ENCODE data around the gene C7.

The C7 gene

DNA sequence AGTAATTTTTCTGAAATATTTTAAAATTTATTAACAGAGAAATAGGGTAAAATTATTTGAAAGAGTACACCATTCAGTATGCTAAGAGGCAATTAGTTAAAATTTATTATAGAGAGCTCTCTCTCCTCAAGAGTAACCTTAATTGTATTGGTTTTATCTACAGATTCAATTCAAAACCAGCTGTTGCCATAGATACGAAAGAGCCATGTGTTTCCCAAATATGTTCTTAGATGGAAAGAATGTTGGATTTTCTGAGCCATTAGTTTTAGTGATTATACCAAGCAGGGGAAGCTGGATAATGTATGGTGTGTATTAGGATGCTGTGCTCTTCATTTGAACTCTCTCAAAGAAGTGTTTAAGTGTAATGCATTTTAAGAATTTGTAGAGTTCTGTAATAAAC is 27.8 kb downstream of the C7 start:
- Histone ChIP-seq H3K4me3 (replicated peaks; ENCODE audit: insufficient read depth, low read length) (no peak overlapping the region), H3K27me3 (ENCODE audit: insufficient read depth, poor library complexity, severe bottlenecking) (no peaks in the 10 kb centered on the region), H3K27ac (replicated peaks) (no peak overlapping the region)
- DNase-seq (ENCODE audit: low read depth in 1 of 2, low spot score in 1 of 2), result no peak
- no peak for TF ChIP-seq REST (IDR thresholded peaks at IDR 0.05; ENCODE audit: insufficient replicate concordance, low read depth)
- no peak for TF ChIP-seq SPI1 (IDR thresholded peaks at IDR 0.05; ENCODE audit: borderline replicate concordance, low read depth)
- TF ChIP-seq GABPA (IDR thresholded peaks at IDR 0.05; ENCODE audit: low read depth), result no peak
- TF ChIP-seq, protein P1, sequence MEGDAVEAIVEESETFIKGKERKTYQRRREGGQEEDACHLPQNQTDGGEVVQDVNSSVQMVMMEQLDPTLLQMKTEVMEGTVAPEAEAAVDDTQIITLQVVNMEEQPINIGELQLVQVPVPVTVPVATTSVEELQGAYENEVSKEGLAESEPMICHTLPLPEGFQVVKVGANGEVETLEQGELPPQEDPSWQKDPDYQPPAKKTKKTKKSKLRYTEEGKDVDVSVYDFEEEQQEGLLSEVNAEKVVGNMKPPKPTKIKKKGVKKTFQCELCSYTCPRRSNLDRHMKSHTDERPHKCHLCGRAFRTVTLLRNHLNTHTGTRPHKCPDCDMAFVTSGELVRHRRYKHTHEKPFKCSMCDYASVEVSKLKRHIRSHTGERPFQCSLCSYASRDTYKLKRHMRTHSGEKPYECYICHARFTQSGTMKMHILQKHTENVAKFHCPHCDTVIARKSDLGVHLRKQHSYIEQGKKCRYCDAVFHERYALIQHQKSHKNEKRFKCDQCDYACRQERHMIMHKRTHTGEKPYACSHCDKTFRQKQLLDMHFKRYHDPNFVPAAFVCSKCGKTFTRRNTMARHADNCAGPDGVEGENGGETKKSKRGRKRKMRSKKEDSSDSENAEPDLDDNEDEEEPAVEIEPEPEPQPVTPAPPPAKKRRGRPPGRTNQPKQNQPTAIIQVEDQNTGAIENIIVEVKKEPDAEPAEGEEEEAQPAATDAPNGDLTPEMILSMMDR (IDR thresholded peaks at IDR 0.05; ENCODE audit: insufficient read depth, low read length), result no peak
- TF ChIP-seq POLR2AphosphoS5 (IDR thresholded peaks at IDR 0.05; ENCODE audit: low read depth), result no peak

DNA sequence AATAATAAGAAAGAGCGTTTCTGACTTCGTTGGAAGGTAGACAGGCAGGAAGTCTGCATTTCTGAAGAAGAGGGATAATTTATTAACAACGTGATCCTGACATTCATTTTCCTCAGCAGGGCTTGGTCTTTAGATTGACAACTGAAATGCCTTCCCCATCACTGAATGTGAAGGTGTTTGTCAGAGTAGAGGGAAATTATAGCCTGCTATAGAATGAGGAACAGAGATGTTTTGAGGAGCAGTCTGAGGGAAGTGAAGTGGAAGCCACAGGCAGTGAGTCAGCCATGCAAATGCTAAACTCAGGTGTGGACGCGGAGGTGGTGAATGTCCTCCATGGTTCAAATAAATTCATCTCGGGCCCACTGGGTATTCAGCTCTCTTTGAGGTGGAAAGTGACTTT is 30.5 kb downstream of the C7 start:
- no peak for DNase-seq (ENCODE audit: low read depth in 1 of 2, low spot score in 1 of 2)
- Histone ChIP-seq H3K4me3 (replicated peaks; ENCODE audit: insufficient read depth, low read length) (no peak overlapping the region), H3K27me3 (ENCODE audit: insufficient read depth, poor library complexity, severe bottlenecking) (no peaks in the 10 kb centered on the region), H3K27ac (replicated peaks) (no peak overlapping the region)
- TF ChIP-seq, protein P1 (IDR thresholded peaks at IDR 0.05; ENCODE audit: insufficient read depth, low read length), result no peak
- no peak for TF ChIP-seq REST (IDR thresholded peaks at IDR 0.05; ENCODE audit: insufficient replicate concordance, low read depth)
- no peak for TF ChIP-seq GABPA (IDR thresholded peaks at IDR 0.05; ENCODE audit: low read depth)
- TF ChIP-seq POLR2AphosphoS5 (IDR thresholded peaks at IDR 0.05; ENCODE audit: low read depth), result no peak
- TF ChIP-seq SPI1 (IDR thresholded peaks at IDR 0.05; ENCODE audit: borderline replicate concordance, low read depth), result no peak

DNA sequence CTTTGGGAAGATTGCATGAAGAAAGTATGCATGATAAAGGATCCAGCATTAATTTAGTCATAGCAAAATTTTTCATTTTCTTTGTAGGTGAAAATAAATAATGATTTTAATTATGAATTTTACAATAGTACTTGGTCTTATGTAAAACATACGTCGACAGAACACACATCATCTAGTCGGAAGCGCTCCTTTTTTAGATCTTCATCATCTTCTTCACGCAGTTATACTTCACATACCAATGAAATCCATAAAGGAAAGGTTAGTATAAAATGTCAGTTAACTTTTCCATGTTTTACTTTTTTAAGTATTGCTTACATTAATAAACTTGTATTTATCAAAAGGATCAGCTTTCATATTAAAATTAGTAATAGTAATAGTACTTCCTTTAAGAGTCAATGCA is 35.8 kb downstream of the C7 start:
- DNase-seq (ENCODE audit: low read depth in 1 of 2, low spot score in 1 of 2), result no peak
- no peak overlapping the region for H3K4me3 ChIP-seq (replicated peaks; ENCODE audit: insufficient read depth, low read length)
- peaks cover 3% of the 10 kb centered on the region for H3K27me3 ChIP-seq (ENCODE audit: insufficient read depth, poor library complexity, severe bottlenecking)
- H3K27ac ChIP-seq (replicated peaks), result no peak overlapping the region
- TF ChIP-seq GABPA (IDR thresholded peaks at IDR 0.05; ENCODE audit: low read depth), result no peak
- TF ChIP-seq, protein P1 (IDR thresholded peaks at IDR 0.05; ENCODE audit: insufficient read depth, low read length), result no peak
- no peak for TF ChIP-seq REST (IDR thresholded peaks at IDR 0.05; ENCODE audit: insufficient replicate concordance, low read depth)
- no peak for TF ChIP-seq POLR2AphosphoS5 (IDR thresholded peaks at IDR 0.05; ENCODE audit: low read depth)
- TF ChIP-seq SPI1 (IDR thresholded peaks at IDR 0.05; ENCODE audit: borderline replicate concordance, low read depth), result no peak
